ENCODE data around the gene VEGFC. TPM values are rescaled to one million over a fixed set of nuclear protein-coding genes. Genes with fewer than 3 reads are reported as not detected.

The VEGFC gene
- total and polyA plus RNA-seq, 2 donors (not counting 1 experiment from before 2014, with no cell fraction given): not detected

- intact Hi-C loops (cut with micrococcal nuclease): no loop called here
- Mint-ChIP-seq H3K4me1 (no peaks in the 10 kb centered on the region), H3K27ac (no peak overlapping the region), H3K9me3 (ENCODE audit: insufficient read depth) (no peaks in the 10 kb centered on the region), H3K4me3 (no peak overlapping the region), H3K27me3 (no peaks in the 10 kb centered on the region)
- H3K79me2 ChIP-seq (ENCODE audit: control insufficient read depth, insufficient read depth, low read length): no peaks in the 10 kb centered on the region
- WGBS (ENCODE audit: insufficient coverage): no CpG with 5 or more reads among the region's 3 CpGs
- no peak overlapping the region for H3K9ac ChIP-seq (ENCODE audit: low read length)
- no peak overlapping the region for H2AFZ ChIP-seq (ENCODE audit: insufficient read depth, low read depth, low read length, poor library complexity, severe bottlenecking)
- no peaks in the 10 kb centered on the region for H3K36me3 ChIP-seq (replicated peaks in 1 of 2; ENCODE audit: control extremely low read depth in 1 of 2, control insufficient read depth in 1 of 2, extremely low read depth in 1 of 2, insufficient read depth in 2 of 2, low read length in 1 of 2)
- no peaks in the 10 kb centered on the region for H3K4me1 ChIP-seq (ENCODE audit: control insufficient read depth in 2 of 2, insufficient read depth in 2 of 2, low read length in 2 of 2)
- no peak for ATAC-seq (ENCODE audit: low read depth)
- no peaks in the 10 kb centered on the region for H3K27me3 ChIP-seq (replicated peaks in 1 of 4; ENCODE audit: control extremely low read depth in 1 of 4, control insufficient read depth in 3 of 4, insufficient read depth in 4 of 4, low read length in 3 of 4)
- no peak overlapping the region for H3K4me3 ChIP-seq (ENCODE audit: control extremely low read depth in 1 of 5, extremely low read depth in 1 of 5, insufficient read depth in 1 of 5, low read depth in 2 of 5, low read length in 4 of 5)
- ChIA-PET POLR2A (no interaction called here), CTCF (no interaction called here)
- TF ChIP-seq EZH2 (IDR thresholded peaks at IDR 0.05; ENCODE audit: borderline replicate concordance, insufficient read depth, low read depth, low read length, poor library complexity, severe bottlenecking): no peak
- TF ChIP-seq CTCF (IDR thresholded peaks at IDR 0.05): no peak
- no peaks in the 10 kb centered on the region for H3K9me3 ChIP-seq (ENCODE audit: control extremely low read depth in 1 of 3, control insufficient read depth in 2 of 3, insufficient read depth in 1 of 3, low read length in 2 of 3)
- H3K27ac ChIP-seq (ENCODE audit: low read length in 2 of 2): no peak overlapping the region
- no peak for DNase-seq
- no peak overlapping the region for H3K4me2 ChIP-seq (replicated peaks; ENCODE audit: low read depth, low read length, poor library complexity, severe bottlenecking)
- H4K20me1 ChIP-seq (ENCODE audit: control insufficient read depth, insufficient read depth, low read length, poor library complexity, severe bottlenecking): no peaks in the 10 kb centered on the region
Observed at GRCh38 chr4:176762661-176763308, 29.9 kb downstream of the VEGFC start.

- intact Hi-C loops (cut with micrococcal nuclease): no loop called here
- H3K9me3 ChIP-seq (ENCODE audit: control extremely low read depth in 1 of 3, control insufficient read depth in 2 of 3, insufficient read depth in 1 of 3, low read length in 2 of 3): no peaks in the 10 kb centered on the region
- no peak for ATAC-seq (ENCODE audit: low read depth)
- no peaks in the 10 kb centered on the region for H3K9me3 Mint-ChIP-seq (ENCODE audit: insufficient read depth)
- H3K4me2 ChIP-seq (replicated peaks; ENCODE audit: low read depth, low read length, poor library complexity, severe bottlenecking): no peak overlapping the region
- H3K4me1 ChIP-seq (ENCODE audit: control insufficient read depth in 2 of 2, insufficient read depth in 2 of 2, low read length in 2 of 2): no peaks in the 10 kb centered on the region
- H2AFZ ChIP-seq (ENCODE audit: insufficient read depth, low read depth, low read length, poor library complexity, severe bottlenecking): no peak overlapping the region
- no peak for DNase-seq
- H3K4me3 ChIP-seq (ENCODE audit: control extremely low read depth in 1 of 5, extremely low read depth in 1 of 5, insufficient read depth in 1 of 5, low read depth in 2 of 5, low read length in 4 of 5): no peak overlapping the region
- no peak overlapping the region for H3K27ac ChIP-seq (ENCODE audit: low read length in 2 of 2)
- no peaks in the 10 kb centered on the region for H3K27me3 ChIP-seq (replicated peaks in 1 of 4; ENCODE audit: control extremely low read depth in 1 of 4, control insufficient read depth in 3 of 4, insufficient read depth in 4 of 4, low read length in 3 of 4)
- no peak overlapping the region for H3K27ac Mint-ChIP-seq
- no peak for TF ChIP-seq EZH2 (IDR thresholded peaks at IDR 0.05; ENCODE audit: borderline replicate concordance, insufficient read depth, low read depth, low read length, poor library complexity, severe bottlenecking)
- no peak for TF ChIP-seq CTCF (IDR thresholded peaks at IDR 0.05)
- no peaks in the 10 kb centered on the region for H3K27me3 Mint-ChIP-seq
- H3K36me3 ChIP-seq (replicated peaks in 1 of 2; ENCODE audit: control extremely low read depth in 1 of 2, control insufficient read depth in 1 of 2, extremely low read depth in 1 of 2, insufficient read depth in 2 of 2, low read length in 1 of 2): no peaks in the 10 kb centered on the region
- ChIA-PET CTCF (no interaction called here), POLR2A (no interaction called here)
- H3K9ac ChIP-seq (ENCODE audit: low read length): no peak overlapping the region
- no peaks in the 10 kb centered on the region for H3K4me1 Mint-ChIP-seq
- no peaks in the 10 kb centered on the region for H4K20me1 ChIP-seq (ENCODE audit: control insufficient read depth, insufficient read depth, low read length, poor library complexity, severe bottlenecking)
- 80% methylated on average over 1 of the region's 3 CpGs for WGBS (ENCODE audit: insufficient coverage)
- no peak overlapping the region for H3K4me3 Mint-ChIP-seq
- H3K79me2 ChIP-seq (ENCODE audit: control insufficient read depth, insufficient read depth, low read length): no peaks in the 10 kb centered on the region
Observed at GRCh38 chr4:176761872-176762271, 30.9 kb downstream of the VEGFC start.

All from B cell (primary cell).